ENCODE measurements around the gene RNF157.

Gene RNF157

GRCh38 chr17:76138896-76139752, 101.2 kb downstream of the RNF157 start:
- no peak for DNase-seq

- no peak for DNase-seq
These were observed 101.9 kb downstream of the RNF157 start for GRCh38 chr17:76138234-76138895.

GRCh38 chr17:76137351-76138233, 102.7 kb downstream of the RNF157 start:
- DNase-seq = no peak

GRCh38 chr17:76137001-76137350, 103.3 kb downstream of the RNF157 start:
- DNase-seq = no peak

- DNase-seq = no peak
These were observed 103.9 kb downstream of the RNF157 start for GRCh38 chr17:76136276-76137000.

- DNase-seq = no peak
These were observed 104.5 kb downstream of the RNF157 start for GRCh38 chr17:76135810-76136188.

- no peak for DNase-seq
These were observed 105.1 kb downstream of the RNF157 start for GRCh38 chr17:76134911-76135809.

- DNase-seq = peak in 1 of 2 experiments; percentile 43
These were observed 107.5 kb downstream of the RNF157 start for GRCh38 chr17:76132574-76133338.

- no peak for DNase-seq
These were observed 108.4 kb downstream of the RNF157 start for GRCh38 chr17:76131692-76132573.

GRCh38 chr17:76131051-76131691, 109.1 kb downstream of the RNF157 start:
- no peak for DNase-seq

GRCh38 chr17:76130473-76130872, 109.8 kb downstream of the RNF157 start:
- no peak for DNase-seq

GRCh38 chr17:76125922-76126321, 114.4 kb downstream of the RNF157 start:
- DNase-seq = no peak

GRCh38 chr17:76125391-76125675, 115.0 kb downstream of the RNF157 start:
- no peak for DNase-seq

- no peak for DNase-seq
These were observed 115.5 kb downstream of the RNF157 start for GRCh38 chr17:76124582-76125390.

- DNase-seq = no peak
These were observed 116.3 kb downstream of the RNF157 start for GRCh38 chr17:76123749-76124581.

GRCh38 chr17:76123191-76123499, 117.1 kb downstream of the RNF157 start:
- no peak for DNase-seq

- no peak for DNase-seq
These were observed 117.7 kb downstream of the RNF157 start for GRCh38 chr17:76122431-76123190.
